ENCODE results near the gene F5. TPM values are rescaled to one million over a fixed set of nuclear protein-coding genes. Genes with fewer than 3 reads are reported as not detected.

Gene F5
- polyA plus RNA-seq, 3 donors, result 6.5 to 14.5 (median 7.1) TPM

DNA sequence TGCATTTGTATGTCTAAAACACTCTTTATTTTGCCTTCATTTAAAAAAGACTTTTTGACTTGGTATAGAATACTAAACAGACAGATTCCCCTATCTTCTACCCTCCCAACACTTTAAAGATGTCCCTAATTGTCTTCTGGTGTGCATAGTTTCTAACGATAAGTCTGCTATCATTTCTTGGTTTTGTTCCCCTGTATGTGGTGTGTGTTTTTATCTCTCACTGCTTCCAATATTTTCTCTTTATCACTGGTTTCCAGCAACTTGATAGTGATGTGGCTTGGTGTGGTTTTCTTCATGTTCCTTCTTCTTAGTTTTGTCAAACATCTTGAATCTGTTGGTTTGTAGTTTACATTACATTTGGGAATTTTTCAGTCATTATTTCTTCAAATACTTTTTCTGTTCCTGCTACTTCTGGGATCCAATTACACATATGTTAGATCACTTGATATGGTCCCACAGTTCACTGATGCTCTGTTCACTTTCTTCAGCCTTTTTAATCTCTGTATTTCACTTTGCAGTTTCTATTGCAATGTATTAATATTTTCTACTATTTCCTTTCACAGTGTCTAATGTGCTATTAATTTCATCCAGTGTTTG lies 23.2 kb downstream of the F5 start:
- H3K79me2 ChIP-seq (ENCODE audit: insufficient read depth, low read length), result no peaks in the 10 kb centered on the region
- no CpG with 5 or more reads among the region's 1 CpG for WGBS (ENCODE audit: insufficient coverage)
- TF ChIP-seq CTCF (IDR thresholded peaks at IDR 0.05), result no peak
- no peak overlapping the region for H3K9ac ChIP-seq (ENCODE audit: insufficient read depth, low read length, poor library complexity, severe bottlenecking)
- no peak overlapping the region for H2AFZ ChIP-seq (ENCODE audit: insufficient read depth, low read depth, low read length, poor library complexity, severe bottlenecking)
- no peak overlapping the region for H3K4me3 ChIP-seq (replicated peaks in 1 of 3; ENCODE audit: low read depth in 2 of 3, low read length in 3 of 3)
- no peaks in the 10 kb centered on the region for H3K9me3 ChIP-seq (replicated peaks in 1 of 2; ENCODE audit: control insufficient read depth in 1 of 2, insufficient read depth in 1 of 2, low read length in 2 of 2)
- H3K27ac ChIP-seq (ENCODE audit: low read depth in 1 of 2, low read length in 2 of 2), result no peak overlapping the region
- intact Hi-C loops (cut with micrococcal nuclease), result no loop called here
- Mint-ChIP-seq H3K27me3 (ENCODE audit: low read depth in 3 of 3) (peaks cover 0 to 2% (median 1%) of the 10 kb centered on the region in 3 donors), H3K27ac (no peak overlapping the region), H3K9me3 (peaks cover 0 to 17% (median 12%) of the 10 kb centered on the region in 7 donors), H3K4me3 (no peak overlapping the region), H3K4me1 (peaks cover 4% of the 10 kb centered on the region), H3K36me3 (peaks cover 63 to 71% of the 10 kb centered on the region in 2 donors)
- H3K4me2 ChIP-seq (replicated peaks; ENCODE audit: extremely low read depth, low read length, poor library complexity, severe bottlenecking), result no peak overlapping the region
- H4K20me1 ChIP-seq (ENCODE audit: insufficient read depth, low read length), result no peaks in the 10 kb centered on the region
- DNase-seq, result no peak
- H3K36me3 ChIP-seq (replicated peaks in 1 of 2; ENCODE audit: control insufficient read depth in 1 of 2, insufficient read depth in 2 of 2, low read length in 2 of 2), result peaks cover 36 to 77% of the 10 kb centered on the region in 2 donors
- H3K4me1 ChIP-seq (ENCODE audit: control insufficient read depth in 1 of 2, insufficient read depth in 2 of 2, low read length in 2 of 2), result no peaks in the 10 kb centered on the region
- H3K27me3 ChIP-seq (ENCODE audit: control insufficient read depth in 2 of 2, insufficient read depth in 2 of 2, low read length in 2 of 2), result no peaks in the 10 kb centered on the region

DNA sequence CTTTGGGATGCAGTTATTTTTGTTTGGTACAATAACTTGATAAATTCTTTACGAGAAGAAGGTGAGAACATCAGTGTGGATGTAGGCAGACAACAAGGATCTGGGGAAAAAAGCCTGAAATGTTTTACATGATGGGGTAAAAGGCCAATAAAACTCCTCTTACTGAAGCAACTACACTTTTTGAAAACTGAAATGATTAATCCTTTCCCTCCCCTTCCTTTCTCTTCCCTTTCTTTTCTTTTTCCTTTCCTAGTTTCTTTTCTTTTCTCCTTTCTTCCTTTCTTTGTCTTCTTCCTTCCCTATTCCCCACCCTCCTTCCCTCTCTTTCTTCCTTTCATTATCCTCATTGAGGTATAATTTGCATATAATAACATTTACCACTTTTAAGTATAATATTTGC lies 24.6 kb downstream of the F5 start:
- peaks cover 4% of the 10 kb centered on the region for H3K4me1 Mint-ChIP-seq
- intact Hi-C loops (cut with micrococcal nuclease), result no loop called here
- H3K27me3 ChIP-seq (ENCODE audit: control insufficient read depth in 2 of 2, insufficient read depth in 2 of 2, low read length in 2 of 2), result no peaks in the 10 kb centered on the region
- no peak for TF ChIP-seq CTCF (IDR thresholded peaks at IDR 0.05)
- no peaks in the 10 kb centered on the region for H4K20me1 ChIP-seq (ENCODE audit: insufficient read depth, low read length)
- no peak overlapping the region for H3K4me2 ChIP-seq (replicated peaks; ENCODE audit: extremely low read depth, low read length, poor library complexity, severe bottlenecking)
- H3K4me1 ChIP-seq (ENCODE audit: control insufficient read depth in 1 of 2, insufficient read depth in 2 of 2, low read length in 2 of 2), result no peaks in the 10 kb centered on the region
- H2AFZ ChIP-seq (ENCODE audit: insufficient read depth, low read depth, low read length, poor library complexity, severe bottlenecking), result no peak overlapping the region
- H3K27ac Mint-ChIP-seq, result no peak overlapping the region
- H3K27me3 Mint-ChIP-seq (ENCODE audit: low read depth in 3 of 3), result peaks cover 0 to 2% (median 1%) of the 10 kb centered on the region in 3 donors
- H3K4me3 Mint-ChIP-seq, result no peak overlapping the region
- peaks cover 0 to 17% (median 12%) of the 10 kb centered on the region in 7 donors for H3K9me3 Mint-ChIP-seq
- no peak overlapping the region for H3K27ac ChIP-seq (ENCODE audit: low read depth in 1 of 2, low read length in 2 of 2)
- H3K9me3 ChIP-seq (replicated peaks in 1 of 2; ENCODE audit: control insufficient read depth in 1 of 2, insufficient read depth in 1 of 2, low read length in 2 of 2), result no peaks in the 10 kb centered on the region
- no peak overlapping the region for H3K9ac ChIP-seq (ENCODE audit: insufficient read depth, low read length, poor library complexity, severe bottlenecking)
- DNase-seq, result no peak
- no peak overlapping the region for H3K4me3 ChIP-seq (replicated peaks in 1 of 3; ENCODE audit: low read depth in 2 of 3, low read length in 3 of 3)
- H3K36me3 ChIP-seq (replicated peaks in 1 of 2; ENCODE audit: control insufficient read depth in 1 of 2, insufficient read depth in 2 of 2, low read length in 2 of 2), result peaks cover 38 to 79% of the 10 kb centered on the region in 2 donors
- no CpG with 5 or more reads among the region's 1 CpG for WGBS (ENCODE audit: insufficient coverage)
- H3K79me2 ChIP-seq (ENCODE audit: insufficient read depth, low read length), result no peaks in the 10 kb centered on the region
- H3K36me3 Mint-ChIP-seq, result peaks cover 68 to 82% of the 10 kb centered on the region in 2 donors

Data from CD14-positive monocyte (primary cell).